Muscle of arm (tissue), 14 donors: ENCODE data around the gene RRP36. TPM values are rescaled to one million over a fixed set of nuclear protein-coding genes. Genes with fewer than 3 reads are reported as not detected.

Experiments used
- DNase-seq: peaks from one replicate; pipeline ENCODE4 v3.0.0-alpha.2; 2013
- long read RNA-seq, 11 donors: transcript quantifications; one replicate each; lab custom pipeline, GENCODE V29; 2026
- polyA plus RNA-seq, 12 donors: library from polyadenylated mRNA; unstranded; fragments of 120-200 nt; gene quantifications; one replicate each; pipeline ENCODE4 v1.2.1, GENCODE V29; 2013; ENCODE audit not compliant: insufficient read length in 12 of 12

The RRP36 gene, protein sequence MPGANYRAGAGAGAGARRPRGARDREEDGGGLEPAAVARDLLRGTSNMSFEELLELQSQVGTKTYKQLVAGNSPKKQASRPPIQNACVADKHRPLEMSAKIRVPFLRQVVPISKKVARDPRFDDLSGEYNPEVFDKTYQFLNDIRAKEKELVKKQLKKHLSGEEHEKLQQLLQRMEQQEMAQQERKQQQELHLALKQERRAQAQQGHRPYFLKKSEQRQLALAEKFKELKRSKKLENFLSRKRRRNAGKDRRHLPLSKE
- 10 to 100 TPM in 11 of 12 donors, not detected in 1; 27.3 to 53.6 (median 47.8) TPM for polyA plus RNA-seq
- long read RNA-seq, donor 1, transcript RRP36-203 (1 exons, 1,005 nt) = major isoform, 12 of 60 reads
- long read RNA-seq, donor 1, partial matches to known transcripts = 44 of 60 reads
- long read RNA-seq, donor 1, other reads (novel, unspliced or antisense) = 0 of 60 reads
- long read RNA-seq, donor 2, transcript RRP36-201 (7 exons, 1,159 nt) = major isoform, 11 of 30 reads
- long read RNA-seq, donor 2, transcript RRP36-203 (1 exons, 1,005 nt) = minor isoform, 8 of 30 reads
- long read RNA-seq, donor 2, partial matches to known transcripts = 11 of 30 reads
- long read RNA-seq, donor 2, other reads (novel, unspliced or antisense) = 0 of 30 reads
- long read RNA-seq, donor 3, transcript RRP36-203 (1 exons, 1,005 nt) = minor isoform, 7 of 20 reads
- long read RNA-seq, donor 3, transcript RRP36-201 (7 exons, 1,159 nt) = major isoform, 8 of 20 reads
- long read RNA-seq, donor 3, partial matches to known transcripts = 5 of 20 reads
- long read RNA-seq, donor 3, other reads (novel, unspliced or antisense) = 0 of 20 reads
- long read RNA-seq, donor 4, transcript RRP36-201 (7 exons, 1,159 nt) = major isoform, 7 of 9 reads
- long read RNA-seq, donor 4, partial matches to known transcripts = 0 of 9 reads
- long read RNA-seq, donor 4, other reads (novel, unspliced or antisense) = 0 of 9 reads
- long read RNA-seq, donor 5, transcript RRP36-203 (1 exons, 1,005 nt) = minor isoform, 10 of 35 reads
- long read RNA-seq, donor 5, transcript RRP36-201 (7 exons, 1,159 nt) = major isoform, 25 of 35 reads
- long read RNA-seq, donor 5, partial matches to known transcripts = 0 of 35 reads
- long read RNA-seq, donor 5, other reads (novel, unspliced or antisense) = 0 of 35 reads
- long read RNA-seq, donor 6, transcript RRP36-201 (7 exons, 1,159 nt) = major isoform, 5 of 8 reads
- long read RNA-seq, donor 6, partial matches to known transcripts = 0 of 8 reads
- long read RNA-seq, donor 6, other reads (novel, unspliced or antisense) = 0 of 8 reads
- long read RNA-seq, donor 7, transcript RRP36-201 (7 exons, 1,159 nt) = major isoform, 11 of 18 reads
- long read RNA-seq, donor 7, transcript RRP36-203 (1 exons, 1,005 nt) = minor isoform, 7 of 18 reads
- long read RNA-seq, donor 7, partial matches to known transcripts = 0 of 18 reads
- long read RNA-seq, donor 7, other reads (novel, unspliced or antisense) = 0 of 18 reads
- long read RNA-seq, donor 8, transcript RRP36-203 (1 exons, 1,005 nt) = major isoform, 9 of 39 reads
- long read RNA-seq, donor 8, transcript RRP36-201 (7 exons, 1,159 nt) = major isoform, 9 of 39 reads
- long read RNA-seq, donor 8, partial matches to known transcripts = 21 of 39 reads
- long read RNA-seq, donor 8, other reads (novel, unspliced or antisense) = 0 of 39 reads
- long read RNA-seq, donor 9, transcript RRP36-201 (7 exons, 1,159 nt) = major isoform, 6 of 19 reads
- long read RNA-seq, donor 9, transcript RRP36-203 (1 exons, 1,005 nt) = minor isoform, 5 of 19 reads
- long read RNA-seq, donor 9, partial matches to known transcripts = 8 of 19 reads
- long read RNA-seq, donor 9, other reads (novel, unspliced or antisense) = 0 of 19 reads
- long read RNA-seq, donor 10, transcript RRP36-201 (7 exons, 1,159 nt) = major isoform, 13 of 47 reads
- long read RNA-seq, donor 10, partial matches to known transcripts = 16 of 47 reads
- long read RNA-seq, donor 10, other reads (novel, unspliced or antisense) = 15 of 47 reads
- long read RNA-seq, donor 11, transcript RRP36-201 (7 exons, 1,159 nt) = major isoform, 14 of 18 reads
- long read RNA-seq, donor 11, partial matches to known transcripts = 0 of 18 reads
- long read RNA-seq, donor 11, other reads (novel, unspliced or antisense) = 0 of 18 reads

DNA sequence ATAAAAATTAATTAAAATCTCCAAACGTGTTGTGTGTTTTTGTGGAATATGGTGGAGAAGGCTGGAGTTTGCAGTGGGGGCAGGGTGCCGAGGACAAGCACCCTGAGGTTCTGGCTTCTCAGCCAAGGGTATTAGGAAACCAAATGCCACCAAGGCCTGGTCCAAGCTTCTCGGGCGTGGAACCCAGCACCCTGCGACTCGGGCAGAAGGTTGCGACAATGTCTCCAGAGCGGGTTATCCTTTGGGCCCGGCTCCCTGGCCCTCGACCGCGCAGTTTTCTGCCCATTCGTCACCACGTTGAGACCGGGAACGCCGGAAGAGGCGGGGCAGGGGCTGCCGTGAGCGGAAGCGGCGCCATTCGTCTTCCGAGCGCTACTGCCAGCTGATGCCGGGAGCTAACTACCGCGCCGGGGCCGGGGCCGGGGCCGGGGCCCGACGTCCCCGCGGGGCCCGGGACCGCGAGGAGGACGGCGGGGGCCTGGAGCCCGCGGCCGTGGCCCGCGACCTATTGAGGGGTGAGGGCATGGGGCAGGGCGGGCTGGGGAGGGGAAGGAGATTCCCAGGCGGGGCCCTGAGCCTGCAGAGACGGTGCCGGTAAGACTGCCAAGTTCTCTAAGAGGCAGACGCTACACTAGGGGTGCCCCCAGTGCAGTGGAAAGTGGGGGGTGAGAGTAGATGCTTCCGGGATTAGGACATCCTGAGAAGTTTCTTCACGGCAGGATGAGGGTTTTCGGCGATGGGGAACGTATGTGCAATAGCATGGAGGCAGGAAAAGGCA, at the start of gene RRP36:
TSS of gene RRP36 (plus strand) at position 354 of the 778 bp plus-strand sequence. CDS start at position 386, 32 bp downstream.
- DNase-seq = peak; percentile 80

DNA sequence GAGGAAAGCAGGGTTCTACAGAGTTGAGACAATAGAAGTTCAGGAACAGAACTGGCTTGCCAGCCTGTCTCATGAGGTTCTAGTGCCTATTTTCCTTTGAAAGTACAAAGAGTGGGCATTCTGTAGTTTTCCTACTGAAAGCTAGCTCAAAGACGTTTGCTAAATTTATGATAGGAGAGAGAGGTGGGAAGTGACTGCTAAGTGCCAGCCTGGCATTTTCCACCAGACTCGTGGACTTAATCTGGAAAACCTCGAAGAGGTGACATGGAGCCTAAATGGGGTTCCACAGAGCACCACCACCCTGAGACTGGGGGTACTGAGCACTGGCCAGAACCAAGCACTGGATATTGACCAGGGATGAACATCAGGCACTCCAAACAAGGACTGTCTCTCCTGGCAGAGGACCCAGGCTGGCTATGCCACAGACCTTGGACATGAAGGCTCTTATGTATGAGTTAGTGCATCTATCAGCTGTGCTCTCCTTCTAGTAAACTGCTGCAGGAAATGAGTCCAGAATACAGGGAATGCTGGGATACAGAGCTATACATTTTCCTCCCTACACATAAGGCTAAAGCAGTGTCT, 49.6 kb upstream of the RRP36 start:
- no peak for DNase-seq

DNA sequence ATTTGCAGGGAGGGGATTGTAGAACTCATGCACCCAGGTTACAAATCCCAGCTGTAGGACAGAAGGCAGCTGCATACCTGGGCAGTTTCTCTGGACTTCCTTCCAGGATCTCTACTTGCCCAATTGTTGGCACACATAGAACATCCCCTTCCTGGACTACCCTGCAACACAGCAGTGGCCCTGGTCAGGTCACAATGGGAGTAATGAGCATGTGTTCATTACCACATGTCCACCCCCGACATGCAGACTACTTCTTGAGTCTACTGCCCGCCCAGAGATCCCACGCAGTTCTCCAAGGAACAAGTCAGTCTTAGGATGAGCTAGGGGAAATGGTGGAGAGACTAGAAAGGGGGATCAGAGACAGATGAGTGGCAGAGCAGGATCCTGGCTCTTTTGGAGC, 47.5 kb upstream of the RRP36 start:
- no peak for DNase-seq

DNA sequence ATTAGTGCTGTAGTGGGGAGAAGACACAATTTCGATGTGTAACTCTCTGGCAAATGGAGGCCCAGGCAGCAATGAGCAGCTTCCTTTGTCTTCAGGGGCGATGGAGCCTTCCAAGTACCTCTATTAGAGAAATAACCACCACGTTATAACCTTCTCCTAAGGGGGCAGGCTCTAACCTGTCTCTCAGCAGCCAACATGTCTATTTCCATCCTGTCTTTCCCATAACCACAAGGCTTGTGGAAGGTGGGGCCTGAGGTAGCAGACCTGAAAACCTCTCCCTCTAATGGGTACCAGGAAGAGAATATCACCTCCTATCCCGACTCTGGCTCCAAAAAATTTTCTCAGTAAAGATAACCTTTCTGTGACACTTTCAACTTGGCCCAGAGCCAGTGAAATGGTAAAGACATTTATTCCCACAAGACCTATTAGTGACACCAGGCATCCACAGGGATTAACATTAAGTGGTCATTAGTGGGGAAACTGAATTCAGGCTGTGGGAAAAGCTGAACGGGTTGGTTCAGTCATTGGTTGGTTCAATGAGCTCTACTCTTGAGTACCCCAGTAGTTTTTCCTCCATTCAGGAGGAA, 46.4 kb upstream of the RRP36 start:
- DNase-seq = no peak

DNA sequence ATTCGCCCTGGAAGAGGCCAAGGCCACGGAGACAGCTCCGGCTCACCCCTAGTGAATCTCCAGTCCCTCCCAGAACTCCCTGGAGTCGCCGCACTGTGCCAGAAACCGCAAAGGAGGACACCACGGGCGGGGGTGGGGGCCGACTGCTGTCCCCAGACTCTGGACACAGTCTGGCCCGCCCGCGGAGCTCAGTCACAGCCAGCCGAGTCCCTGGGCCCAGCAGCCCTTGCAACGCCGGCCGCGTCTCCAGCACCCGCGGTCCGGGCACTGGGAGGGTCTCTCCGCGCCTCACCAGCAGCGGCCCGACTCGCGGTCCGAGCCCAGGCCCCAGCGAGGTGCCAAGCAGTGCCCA, 43.0 kb upstream of the RRP36 start:
- no peak for DNase-seq

DNA sequence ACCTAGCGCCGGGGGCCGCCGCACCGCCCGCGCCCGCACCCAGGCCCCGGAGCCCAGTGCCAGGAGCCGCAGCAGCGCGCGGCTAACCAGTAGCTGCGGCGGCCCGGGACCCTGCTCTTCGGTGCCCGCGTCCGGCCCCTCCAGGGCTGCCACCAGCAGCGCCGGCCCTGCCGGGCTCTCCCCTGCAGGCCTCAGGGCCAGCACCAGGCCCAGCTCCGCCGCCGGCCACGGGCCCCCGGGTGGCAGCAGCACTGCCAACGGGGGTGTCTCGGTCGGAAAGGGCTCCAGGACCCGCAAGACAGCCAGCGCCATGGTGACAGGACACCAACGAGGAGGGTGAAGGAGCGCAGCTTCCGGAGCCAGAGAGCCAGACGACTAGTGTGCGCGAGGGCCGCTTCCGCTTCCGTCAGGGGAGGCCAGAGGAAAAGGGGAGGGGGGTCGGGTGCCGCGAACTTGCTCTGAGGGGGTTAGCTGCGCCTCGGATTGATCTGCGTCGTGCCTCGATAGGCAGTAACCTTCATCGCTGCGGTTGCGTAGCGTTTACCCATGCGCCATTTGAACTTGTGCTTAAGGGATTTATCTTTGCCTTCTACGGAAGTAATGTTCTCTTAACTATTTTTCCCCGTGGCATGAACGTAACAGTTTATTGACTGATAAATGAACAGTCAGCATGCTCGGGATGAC, 42.4 kb upstream of the RRP36 start, which contains the start of gene PEX6:
TSS of gene PEX6 (minus strand) at position 343 of the 684 bp plus-strand sequence. CDS start at position 312, 31 bp downstream.
- peak; percentile 91 for DNase-seq

DNA sequence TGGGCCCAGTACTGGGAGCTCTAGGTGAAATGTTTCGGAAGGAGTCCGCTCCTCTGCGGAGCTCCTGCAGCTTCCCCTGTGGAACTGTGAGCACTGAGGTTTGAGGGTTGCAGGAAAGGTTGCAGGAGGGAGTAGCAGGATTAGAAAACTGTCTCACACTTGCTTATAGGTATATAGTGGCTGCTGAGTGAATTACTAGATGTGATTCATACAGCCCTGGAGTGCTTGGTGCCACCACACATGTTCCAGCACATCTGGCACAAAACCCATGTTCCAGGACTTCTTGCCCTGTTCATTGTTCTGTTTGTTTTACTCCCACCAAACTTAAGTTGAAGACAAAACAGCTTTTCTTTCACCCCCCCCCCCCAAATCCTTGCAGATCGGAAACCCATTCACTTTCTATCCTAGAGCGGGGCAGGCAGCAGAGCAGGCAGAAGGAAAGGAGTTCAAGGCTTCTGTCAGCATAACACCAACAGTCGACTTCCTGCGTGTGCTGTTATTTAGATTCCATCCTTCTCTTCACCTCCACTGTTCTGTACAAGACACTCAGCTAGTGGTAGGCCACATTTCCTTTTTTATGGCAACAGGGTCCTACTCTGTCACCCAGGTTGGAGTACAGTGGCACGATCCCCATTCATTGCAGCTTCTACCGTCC, 41.8 kb upstream of the RRP36 start:
- DNase-seq = no peak

DNA sequence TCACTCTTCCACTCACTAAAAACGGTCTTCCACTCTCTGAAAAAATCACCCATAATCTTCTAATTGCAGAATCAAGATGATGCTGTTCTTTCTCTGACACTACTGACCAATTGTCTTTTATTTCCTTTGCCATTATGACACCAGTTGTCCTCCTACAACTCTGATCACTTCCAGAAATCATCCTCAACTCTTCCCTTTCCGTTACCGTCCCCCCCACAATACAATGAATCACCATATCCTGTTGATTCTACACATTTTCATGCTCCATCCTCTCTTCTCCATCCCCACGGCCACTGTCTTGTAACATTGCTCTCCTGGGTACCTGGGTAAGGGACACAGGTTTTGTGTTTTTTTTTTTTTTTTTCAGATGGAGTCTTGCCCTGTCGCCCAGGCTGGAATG, 39.6 kb upstream of the RRP36 start:
- no peak for DNase-seq

DNA sequence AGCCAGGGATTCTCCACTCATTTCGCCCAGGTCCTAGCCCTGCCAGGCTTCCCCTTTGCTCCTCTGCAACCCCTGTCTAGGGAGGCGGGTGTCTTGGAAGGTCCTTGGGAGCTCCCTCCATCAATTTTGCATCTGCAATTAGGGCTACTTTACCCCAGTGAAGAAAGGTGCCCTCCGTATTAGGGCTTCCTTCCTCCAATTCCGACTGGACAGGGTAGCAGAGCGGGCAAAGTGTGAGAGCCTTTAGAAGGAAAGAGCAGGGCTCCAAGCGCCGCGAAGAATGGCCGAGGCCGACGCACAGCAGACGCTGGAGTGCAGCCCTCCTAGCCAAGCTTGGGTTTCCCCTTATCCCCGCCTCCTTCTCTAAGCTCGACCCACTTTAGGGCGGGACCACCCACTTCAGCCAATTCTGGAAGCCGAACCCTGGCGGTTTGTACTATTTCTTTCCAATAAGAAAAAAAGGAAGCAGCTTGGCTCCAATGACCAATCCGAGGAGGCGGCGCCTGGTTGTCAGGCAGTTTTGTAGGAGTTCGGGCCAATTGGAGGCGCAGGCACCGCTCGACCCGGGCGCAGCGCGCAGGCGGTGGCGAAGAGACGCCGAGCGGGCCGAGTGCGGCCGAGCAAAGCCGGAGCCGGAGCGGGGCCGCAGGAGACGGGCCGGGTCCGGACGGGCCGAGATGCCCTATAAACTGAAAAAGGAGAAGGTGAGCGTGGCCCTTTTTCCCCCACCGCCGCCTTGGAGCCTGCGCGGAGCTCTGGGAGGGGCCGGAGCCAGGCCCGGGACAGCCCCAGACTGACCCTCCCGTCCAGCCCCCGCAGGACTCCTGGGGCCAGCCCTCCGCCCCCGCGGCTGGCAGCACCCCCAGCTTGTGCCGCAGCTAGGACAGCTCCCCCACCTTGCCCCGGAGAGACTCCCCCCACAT, 37.2 kb upstream of the RRP36 start, which contains the start of gene PPP2R5D:
TSS of gene PPP2R5D (plus strand) at position 570 of the 923 bp plus-strand sequence. CDS start at position 678, 108 bp downstream.
- DNase-seq = peak; percentile 98

DNA sequence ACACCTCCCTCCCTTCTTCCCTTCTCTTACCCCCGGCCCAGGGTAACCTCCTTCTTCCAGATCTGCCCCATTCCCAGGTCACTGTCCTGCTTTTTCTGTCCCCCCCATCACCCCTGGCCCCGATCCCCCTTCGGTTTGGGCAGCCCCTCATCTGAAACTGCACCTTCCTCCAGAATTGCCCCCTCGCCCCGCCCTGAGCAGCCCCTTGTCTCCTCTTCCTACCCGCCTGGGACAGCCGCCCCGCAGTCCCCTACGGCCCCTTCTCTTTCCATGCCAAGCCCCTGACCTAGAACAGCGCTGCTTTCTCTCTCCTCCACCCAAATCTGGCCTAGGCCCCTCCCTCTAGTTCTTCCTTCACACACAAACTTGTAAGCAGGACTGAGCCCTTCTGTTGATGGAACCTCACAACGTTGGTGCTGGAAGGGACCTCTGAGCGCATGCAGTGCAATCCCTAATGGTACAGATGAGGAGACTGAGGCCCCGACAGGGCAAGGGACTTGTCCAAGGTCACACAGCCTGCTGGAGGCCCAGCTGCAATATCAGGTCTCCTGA, 36.4 kb upstream of the RRP36 start:
- DNase-seq = peak; percentile 26

DNA sequence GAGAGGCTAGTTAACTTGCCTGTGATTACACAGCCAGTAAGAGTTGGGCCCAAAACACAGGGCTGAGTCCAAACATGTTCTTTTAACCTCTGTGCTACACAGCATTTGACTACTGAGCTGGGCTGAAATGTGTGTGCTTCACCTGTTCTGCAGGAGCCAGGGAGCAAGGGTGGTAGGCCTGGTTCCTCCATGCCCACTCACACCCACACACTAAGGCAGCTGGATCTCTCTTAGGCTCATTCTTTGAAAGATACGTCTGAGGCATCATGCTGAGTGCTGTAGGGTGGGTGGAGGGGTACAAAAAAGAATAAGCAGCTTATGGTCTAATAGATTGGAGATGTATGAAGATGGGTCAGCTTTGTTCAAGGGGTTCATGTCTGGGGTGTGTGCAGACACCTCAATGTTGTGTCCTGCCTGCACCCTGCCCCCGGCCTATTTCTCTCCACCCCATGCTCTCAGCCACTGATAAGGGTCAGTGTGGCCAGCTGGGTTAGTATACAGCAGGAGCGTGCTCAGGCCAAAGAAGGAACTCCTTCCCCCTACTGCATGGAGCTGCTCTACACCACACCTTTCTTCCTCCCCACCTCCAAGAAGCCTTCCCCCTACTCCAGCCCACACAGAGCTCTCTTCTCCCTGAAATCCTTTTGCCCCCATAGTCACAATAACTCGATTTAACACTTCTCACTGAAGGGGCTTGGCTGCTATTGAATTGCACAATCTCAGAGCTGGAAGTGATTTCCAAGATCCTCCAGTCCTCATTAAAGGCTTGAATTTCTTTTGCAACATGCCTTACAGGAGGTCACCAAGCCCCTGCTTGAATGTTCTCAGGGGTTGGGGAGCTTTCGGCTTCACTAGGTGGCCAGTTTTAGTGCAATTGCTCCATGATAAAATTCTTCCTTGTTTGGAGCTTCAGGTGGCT, 33.6 kb upstream of the RRP36 start:
- no peak for DNase-seq

DNA sequence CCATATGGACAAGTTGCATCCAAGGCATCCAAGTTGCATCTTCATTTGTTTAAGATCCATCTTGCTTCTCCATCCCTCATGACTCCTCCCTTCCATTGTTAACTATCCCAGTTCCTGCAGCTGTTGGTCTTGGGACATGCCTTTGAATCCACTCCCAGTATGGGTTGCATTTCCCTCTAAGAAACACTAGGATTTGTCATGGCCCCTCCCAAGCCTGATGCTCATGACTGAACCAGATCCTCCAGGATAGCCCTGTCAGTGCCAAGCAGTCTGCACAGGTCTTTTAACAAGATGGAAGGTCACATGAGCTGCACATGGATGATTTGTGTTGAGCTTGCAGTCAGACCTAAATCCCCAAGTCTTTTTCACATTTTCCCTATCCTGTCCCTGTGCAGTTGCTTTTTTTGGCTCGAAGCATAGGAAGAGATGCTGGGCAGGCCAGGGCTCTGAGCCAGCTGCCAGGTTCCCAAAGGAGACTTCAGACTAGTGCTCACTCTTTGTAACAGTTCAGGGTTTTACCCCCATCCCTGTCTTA, 32.9 kb upstream of the RRP36 start:
- DNase-seq = no peak

DNA sequence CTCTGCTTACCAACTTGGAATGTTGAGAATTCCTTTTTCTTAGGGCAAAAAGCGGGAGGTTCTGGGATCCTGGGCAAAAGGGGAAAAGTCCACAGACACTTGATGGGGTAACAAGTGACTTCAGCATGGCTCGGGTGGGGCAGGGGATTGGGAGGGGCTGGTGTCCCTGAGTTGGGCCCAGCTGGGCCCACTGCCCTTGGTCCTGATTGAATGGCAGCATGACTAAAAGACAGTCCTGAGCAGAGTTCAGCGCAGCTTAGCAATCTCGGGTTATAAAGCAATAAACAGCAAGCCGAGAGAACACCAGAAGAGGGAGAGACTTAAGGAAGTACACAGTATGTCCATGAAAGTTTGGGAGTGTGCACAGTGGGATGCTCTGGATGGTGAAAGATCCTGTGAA, 31.5 kb upstream of the RRP36 start:
- DNase-seq = no peak

DNA sequence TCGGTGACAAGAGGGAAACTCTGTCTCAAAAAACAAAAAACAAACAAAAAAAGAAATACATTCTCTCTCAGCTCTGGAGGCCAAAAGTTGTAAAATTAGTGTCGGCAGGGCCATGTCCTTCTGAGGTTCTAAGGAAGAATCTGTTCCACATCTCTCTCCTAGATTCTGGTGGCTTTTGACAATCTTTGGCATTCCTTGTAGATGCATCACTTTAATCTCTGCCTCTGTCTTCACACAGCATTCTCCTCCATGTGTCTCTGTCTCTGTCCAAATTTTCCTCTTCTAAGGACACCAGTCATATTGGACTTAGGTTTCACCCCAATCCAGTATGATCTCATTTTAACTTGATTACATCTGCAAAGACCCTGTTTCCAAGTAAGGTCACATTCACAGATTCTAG, 28.0 kb upstream of the RRP36 start:
- no peak for DNase-seq
